ENCODE measurements around the gene SMCO2.
"Not testable (repeated sequence)": the region's sequence is repeated elsewhere in the genome, so short reads cannot be mapped to it uniquely, and the experiment has no call there.

Gene SMCO2

GRCh38 chr12:27530157-27530922 lies 83.8 kb downstream of the SMCO2 start:
- DNase-seq = no peak

- no peak for DNase-seq
These were observed 85.4 kb downstream of the SMCO2 start for GRCh38 chr12:27531896-27532295.

GRCh38 chr12:27534060-27534764 lies 87.7 kb downstream of the SMCO2 start:
- no peak for DNase-seq

GRCh38 chr12:27534765-27535161 lies 88.2 kb downstream of the SMCO2 start:
- DNase-seq = no peak

GRCh38 chr12:27535318-27535717 lies 88.8 kb downstream of the SMCO2 start:
- no peak for DNase-seq

- DNase-seq = no peak
These were observed 91.5 kb downstream of the SMCO2 start for GRCh38 chr12:27537855-27538675.

- DNase-seq = no peak
These were observed 92.7 kb downstream of the SMCO2 start for GRCh38 chr12:27539191-27539631.

GRCh38 chr12:27541031-27541719 lies 94.6 kb downstream of the SMCO2 start:
- DNase-seq = no peak

GRCh38 chr12:27542628-27543027 lies 96.1 kb downstream of the SMCO2 start:
- DNase-seq = peak; percentile 70

- DNase-seq = not testable (repeated sequence)
These were observed 98.3 kb downstream of the SMCO2 start for GRCh38 chr12:27544858-27545257.

- no peak for DNase-seq
These were observed 99.1 kb downstream of the SMCO2 start for GRCh38 chr12:27545665-27546064.

GRCh38 chr12:27547592-27547991 lies 101.1 kb downstream of the SMCO2 start:
- no peak for DNase-seq

GRCh38 chr12:27548301-27549199 lies 102.0 kb downstream of the SMCO2 start:
- DNase-seq = no peak

GRCh38 chr12:27549236-27549800 lies 102.8 kb downstream of the SMCO2 start:
- peak; percentile 63 for DNase-seq

- DNase-seq = peak; percentile 87
These were observed 103.5 kb downstream of the SMCO2 start for GRCh38 chr12:27549801-27550652.

- DNase-seq = no peak
These were observed 104.1 kb downstream of the SMCO2 start for GRCh38 chr12:27550653-27550975.

GRCh38 chr12:27551172-27551840 lies 104.8 kb downstream of the SMCO2 start:
- DNase-seq = no peak

Measured in NCI-H226 (cell line).